GM13977 (cell line): ENCODE results near the gene LAMA1.

Experiments
- DNase-seq: peaks from one replicate; pipeline ENCODE4 v3.0.0; 2012; ENCODE audit warnings: low spot score
- in situ Hi-C: fragments of 300-500 bp; cut with MboI; formaldehyde crosslinking; loops from one replicate; pipeline ENCODE4 v1.12.0; 2022; ENCODE audit warnings: low sequenced_read_pairs, low pct_unique_long_range_greater_than_20kb, mixed read lengths, inconsistent platforms; ENCODE audit not compliant: unreplicated experiment
- TF ChIP-seq, protein P1 (sequence below): IDR thresholded peaks from 2 replicates; pipeline ENCODE4 v1.5.1; 2012; ENCODE audit warnings: mild to moderate bottlenecking, control low read depth; ENCODE audit not compliant: insufficient read depth; ENCODE audit errors: extremely low read depth, missing control alignments

LAMA1 gene

DNA sequence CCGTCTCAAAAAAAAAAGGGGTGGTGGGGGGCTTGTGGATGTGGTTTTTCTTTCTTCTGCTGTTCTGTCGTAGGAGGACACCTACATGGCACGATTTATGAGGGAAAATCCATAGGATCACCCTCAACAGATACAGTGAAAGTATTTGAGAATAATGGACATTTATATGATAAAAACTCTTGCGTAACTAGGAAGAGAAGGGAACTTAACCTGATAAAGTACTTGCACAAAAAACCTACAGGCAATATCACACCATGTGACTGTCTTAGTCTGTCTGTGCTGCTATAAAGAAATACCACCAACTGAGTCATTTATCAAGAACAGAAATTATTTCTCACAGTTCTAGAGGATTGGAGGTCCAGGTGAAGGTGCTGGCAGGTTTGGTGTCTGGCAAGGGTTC, 21.8 kb upstream of the LAMA1 start:
- no peak for DNase-seq
- in situ Hi-C loops, result no loop called here
- TF ChIP-seq, protein P1, sequence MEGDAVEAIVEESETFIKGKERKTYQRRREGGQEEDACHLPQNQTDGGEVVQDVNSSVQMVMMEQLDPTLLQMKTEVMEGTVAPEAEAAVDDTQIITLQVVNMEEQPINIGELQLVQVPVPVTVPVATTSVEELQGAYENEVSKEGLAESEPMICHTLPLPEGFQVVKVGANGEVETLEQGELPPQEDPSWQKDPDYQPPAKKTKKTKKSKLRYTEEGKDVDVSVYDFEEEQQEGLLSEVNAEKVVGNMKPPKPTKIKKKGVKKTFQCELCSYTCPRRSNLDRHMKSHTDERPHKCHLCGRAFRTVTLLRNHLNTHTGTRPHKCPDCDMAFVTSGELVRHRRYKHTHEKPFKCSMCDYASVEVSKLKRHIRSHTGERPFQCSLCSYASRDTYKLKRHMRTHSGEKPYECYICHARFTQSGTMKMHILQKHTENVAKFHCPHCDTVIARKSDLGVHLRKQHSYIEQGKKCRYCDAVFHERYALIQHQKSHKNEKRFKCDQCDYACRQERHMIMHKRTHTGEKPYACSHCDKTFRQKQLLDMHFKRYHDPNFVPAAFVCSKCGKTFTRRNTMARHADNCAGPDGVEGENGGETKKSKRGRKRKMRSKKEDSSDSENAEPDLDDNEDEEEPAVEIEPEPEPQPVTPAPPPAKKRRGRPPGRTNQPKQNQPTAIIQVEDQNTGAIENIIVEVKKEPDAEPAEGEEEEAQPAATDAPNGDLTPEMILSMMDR, result no peak

DNA sequence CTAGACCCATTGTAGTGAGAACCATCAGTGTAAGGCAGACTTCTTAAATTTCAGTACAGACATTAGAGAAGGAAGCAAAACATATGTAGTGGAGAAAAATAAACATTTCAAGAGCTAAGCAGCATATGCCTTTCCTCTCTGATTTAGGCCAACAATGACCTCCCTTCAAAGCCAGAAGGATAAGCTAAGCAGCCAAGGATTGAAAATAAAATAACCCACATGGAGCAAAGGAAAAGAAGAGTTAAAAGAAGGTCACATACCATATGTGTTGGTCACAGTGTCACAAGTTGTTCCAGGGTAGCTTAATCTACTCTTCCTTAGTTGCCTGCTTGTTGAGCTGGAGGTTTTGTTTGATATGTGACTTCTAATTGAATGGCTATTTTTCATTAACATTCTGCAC, 15.6 kb upstream of the LAMA1 start:
- in situ Hi-C loops, result no loop called here
- DNase-seq, result no peak
- TF ChIP-seq, protein P1, result no peak

DNA sequence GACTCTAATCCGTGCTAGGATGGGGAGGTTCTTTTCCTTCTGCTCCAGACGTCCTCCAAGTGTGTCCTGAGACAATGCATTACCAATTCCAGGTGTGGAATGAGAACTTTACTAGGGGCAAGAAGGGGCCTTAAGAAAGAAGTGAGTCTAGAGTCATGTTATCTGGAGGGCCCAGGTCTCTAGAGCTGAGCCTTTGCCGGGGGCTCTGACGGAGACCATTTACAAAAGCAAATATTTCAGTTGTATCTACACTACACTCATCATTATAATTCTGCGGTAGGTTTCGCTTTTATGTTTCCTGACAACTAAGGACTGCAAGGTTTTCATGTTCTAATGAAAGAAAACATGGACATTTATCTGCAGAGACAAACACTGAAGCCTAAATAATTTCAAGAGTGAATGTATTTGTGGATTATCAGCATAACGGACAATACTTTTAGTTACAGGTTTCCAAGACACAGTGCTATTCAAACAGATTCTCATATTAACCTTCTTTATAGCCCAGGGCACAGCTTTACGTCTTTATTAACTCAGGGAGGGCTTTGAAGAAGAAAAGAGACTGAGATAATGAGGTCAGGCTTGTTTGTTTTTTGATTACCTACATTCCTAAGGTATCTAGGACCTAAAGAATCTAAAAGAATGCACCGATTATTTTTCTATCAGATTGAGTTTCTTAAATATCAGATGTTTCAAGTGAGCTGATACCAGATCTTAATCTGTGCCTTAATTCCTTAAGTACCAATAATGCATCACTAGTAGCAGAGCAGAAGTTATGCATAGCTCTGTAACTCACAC, 15.0 kb upstream of the LAMA1 start:
- in situ Hi-C loops, result no loop called here
- no peak for DNase-seq
- TF ChIP-seq, protein P1, result no peak

DNA sequence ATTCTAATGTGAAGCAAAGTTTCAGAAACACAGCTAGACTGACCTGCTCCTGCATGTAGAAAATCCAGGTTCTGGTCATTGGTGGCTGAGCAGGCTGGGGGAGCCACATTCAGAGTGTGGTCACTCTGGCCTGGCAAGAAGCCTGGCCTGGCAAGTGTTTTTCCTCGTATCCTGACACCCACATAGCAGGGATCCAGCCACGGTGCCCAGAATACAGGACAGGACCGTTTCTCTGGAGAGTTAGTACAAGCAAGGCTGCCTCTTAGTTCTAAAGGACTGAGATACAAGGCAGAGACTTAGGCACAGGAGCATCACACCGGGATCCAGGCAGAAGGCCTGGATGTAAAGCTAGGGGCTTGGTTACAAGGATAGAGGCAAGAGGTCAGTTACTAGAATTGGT, 4.8 kb upstream of the LAMA1 start:
- in situ Hi-C loops, result no loop called here
- TF ChIP-seq, protein P1, result no peak
- no peak for DNase-seq

DNA sequence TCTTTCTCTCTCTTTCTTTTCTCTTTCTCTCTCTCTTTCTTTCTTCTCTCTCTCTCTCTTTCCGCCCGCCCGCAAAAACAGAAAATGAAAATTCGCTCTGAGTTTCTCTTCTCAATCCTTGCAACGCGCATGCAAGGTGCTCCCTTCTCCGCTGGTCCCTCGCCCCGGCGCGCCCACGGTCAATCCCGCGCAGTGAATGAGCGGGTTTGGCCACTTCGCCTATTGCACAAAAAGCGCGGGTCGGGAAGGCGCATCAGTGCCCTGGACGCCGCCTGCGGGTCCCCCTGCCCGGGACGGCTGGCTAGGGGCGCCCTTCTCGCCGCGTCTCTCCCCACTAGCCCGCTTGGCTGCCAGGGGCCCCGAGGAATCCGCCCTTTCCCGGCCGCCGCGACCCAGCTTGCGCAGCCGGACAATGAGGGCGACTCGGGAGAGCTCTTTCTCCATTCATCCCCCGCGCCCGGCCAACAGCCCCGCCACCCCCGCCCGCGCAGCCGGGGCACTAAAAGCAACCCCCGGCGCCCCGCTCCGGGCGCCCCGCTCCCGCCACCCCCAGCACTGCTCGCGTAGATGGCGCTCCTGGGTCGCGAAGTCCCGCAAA, 706 bp downstream of the LAMA1 start:
- in situ Hi-C loops, result no loop called here
- no peak for DNase-seq
- TF ChIP-seq, protein P1, result no peak

DNA sequence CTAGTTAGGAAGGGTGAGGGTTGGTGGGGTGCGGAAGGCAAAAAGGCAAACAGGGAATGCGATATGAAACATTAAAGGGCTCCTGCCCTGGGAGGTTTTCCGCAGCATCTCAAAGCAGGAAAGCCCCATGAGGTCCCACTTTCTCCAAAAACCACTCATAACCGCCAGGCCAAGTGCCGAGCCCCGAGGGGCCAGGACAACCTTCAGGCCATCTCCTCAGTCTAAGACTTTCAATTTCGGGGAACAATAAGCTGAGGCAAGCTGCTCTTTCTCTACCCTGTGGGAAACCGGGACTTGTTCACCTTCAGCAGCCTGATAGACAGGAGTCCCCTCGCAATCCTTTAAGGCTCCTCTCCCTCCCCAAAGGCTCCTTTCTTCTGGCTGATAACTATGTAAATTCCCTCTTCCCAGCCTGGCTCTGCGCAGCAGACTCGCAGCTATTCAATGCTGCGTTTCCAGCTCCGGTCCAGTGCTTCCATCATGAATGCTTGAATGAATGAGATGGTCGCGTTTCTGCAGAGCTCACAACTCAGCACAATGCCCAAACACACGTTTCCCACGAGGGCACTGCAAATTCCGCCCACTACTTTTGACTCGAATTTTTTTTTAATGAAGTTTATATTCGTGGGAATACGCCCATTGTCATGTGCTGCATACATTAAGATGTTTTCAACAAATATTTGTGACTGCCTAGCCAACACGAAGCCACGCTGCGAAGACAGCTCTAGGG, 1.4 kb downstream of the LAMA1 start:
- DNase-seq, result no peak
- TF ChIP-seq, protein P1, result no peak
- in situ Hi-C loops, result no loop called here
